Stromal cell of bone marrow (primary cell): Measurements from ENCODE around the gene EFNA5.

Experiments used
- DNase-seq: peaks from one replicate; pipeline ENCODE4 v3.0.0-alpha.2; 2012; ENCODE audit warnings: low read depth

The EFNA5 gene

GRCh38 chr5:107391787-107392186 lies 278.9 kb downstream of the EFNA5 start:
- no peak for DNase-seq

- DNase-seq = no peak
These were observed 281.0 kb downstream of the EFNA5 start for GRCh38 chr5:107389775-107390148.

- peak; percentile 48 for DNase-seq
These were observed 281.5 kb downstream of the EFNA5 start for GRCh38 chr5:107389130-107389774.

GRCh38 chr5:107388141-107388861 lies 282.4 kb downstream of the EFNA5 start:
- DNase-seq = peak; percentile 81

- no peak for DNase-seq
These were observed 283.1 kb downstream of the EFNA5 start for GRCh38 chr5:107387526-107388140.

- DNase-seq = no peak
These were observed 285.0 kb downstream of the EFNA5 start for GRCh38 chr5:107385708-107386107.

- DNase-seq = no peak
These were observed 286.5 kb downstream of the EFNA5 start for GRCh38 chr5:107384256-107384655.

- no peak for DNase-seq
These were observed 287.3 kb downstream of the EFNA5 start for GRCh38 chr5:107383414-107383813.

- no peak for DNase-seq
These were observed 289.4 kb downstream of the EFNA5 start for GRCh38 chr5:107381189-107381856.

GRCh38 chr5:107380654-107381053 lies 290.1 kb downstream of the EFNA5 start:
- no peak for DNase-seq

- no peak for DNase-seq
These were observed 292.4 kb downstream of the EFNA5 start for GRCh38 chr5:107378218-107378899.

GRCh38 chr5:107377277-107377609 lies 293.5 kb downstream of the EFNA5 start:
- no peak for DNase-seq

- no peak for DNase-seq
These were observed 294.0 kb downstream of the EFNA5 start for GRCh38 chr5:107376546-107377276.

- DNase-seq = no peak
These were observed 297.0 kb downstream of the EFNA5 start for GRCh38 chr5:107373549-107374263.

- no peak for DNase-seq
These were observed 297.9 kb downstream of the EFNA5 start for GRCh38 chr5:107372723-107373450.

- peak; percentile 39 for DNase-seq
These were observed 300.3 kb downstream of the EFNA5 start for GRCh38 chr5:107370396-107370968.

GRCh38 chr5:107369622-107370021 lies 301.1 kb downstream of the EFNA5 start:
- no peak for DNase-seq

GRCh38 chr5:107368615-107369014 lies 302.1 kb downstream of the EFNA5 start:
- no peak for DNase-seq

- DNase-seq = no peak
These were observed 302.8 kb downstream of the EFNA5 start for GRCh38 chr5:107367939-107368338.

GRCh38 chr5:107367480-107367879 lies 303.3 kb downstream of the EFNA5 start:
- no peak for DNase-seq
